GDM1 (cell line): ENCODE measurements around the gene CNN2.
"Not testable (repeated sequence)": the region's sequence is repeated elsewhere in the genome, so short reads cannot be mapped to it uniquely, and the experiment has no call there.

Source experiments
- DNase-seq: peaks from one replicate; lab custom pipeline; 2025; lab: John Stamatoyannopoulos, UW

Gene CNN2

DNA sequence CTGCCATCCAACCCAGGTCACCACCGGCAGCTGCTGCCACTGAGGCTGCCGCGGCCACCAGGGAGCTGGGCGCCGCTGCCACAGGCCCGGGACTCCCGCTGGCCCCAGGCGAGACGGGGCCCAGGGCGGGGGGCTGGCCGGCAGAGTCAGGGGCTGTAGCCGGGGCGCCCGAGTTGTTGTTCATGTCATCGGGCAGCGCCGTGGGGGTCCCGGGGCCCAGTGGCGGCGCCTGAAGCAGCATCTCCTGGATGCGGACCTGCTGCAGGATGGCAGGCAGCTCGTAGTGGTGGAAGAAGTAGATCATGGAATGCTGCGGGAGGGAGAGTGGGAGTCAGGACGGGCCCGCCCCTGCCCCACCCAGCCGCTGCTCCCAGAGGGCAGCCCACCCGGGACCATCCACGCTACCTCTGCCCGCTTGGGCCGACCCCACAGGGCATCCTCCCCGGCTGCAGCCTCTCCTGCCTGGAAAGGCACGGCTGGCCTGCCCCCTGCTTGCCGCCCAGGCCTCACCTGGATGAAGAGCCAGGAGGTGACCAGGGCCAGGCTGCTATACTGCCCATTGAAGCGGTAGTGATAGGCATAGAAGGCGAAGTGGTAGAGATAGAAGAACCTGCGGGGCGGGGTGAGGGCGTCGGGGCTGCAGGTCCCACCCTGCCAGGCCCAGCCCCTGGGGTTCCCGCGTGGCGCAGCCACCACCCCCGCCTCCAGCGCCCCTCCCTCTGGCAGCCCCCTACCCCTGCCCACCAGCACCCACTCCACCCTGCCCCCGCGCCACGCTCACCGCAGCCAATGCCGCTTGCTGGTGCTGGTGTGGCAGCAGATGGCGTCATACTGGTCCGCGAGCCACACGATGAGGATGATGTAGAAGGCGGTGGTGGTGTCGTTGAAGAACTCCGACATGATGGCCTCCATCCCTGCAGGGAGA is 15.6 kb upstream of the CNN2 start:
- DNase-seq = no peak

DNA sequence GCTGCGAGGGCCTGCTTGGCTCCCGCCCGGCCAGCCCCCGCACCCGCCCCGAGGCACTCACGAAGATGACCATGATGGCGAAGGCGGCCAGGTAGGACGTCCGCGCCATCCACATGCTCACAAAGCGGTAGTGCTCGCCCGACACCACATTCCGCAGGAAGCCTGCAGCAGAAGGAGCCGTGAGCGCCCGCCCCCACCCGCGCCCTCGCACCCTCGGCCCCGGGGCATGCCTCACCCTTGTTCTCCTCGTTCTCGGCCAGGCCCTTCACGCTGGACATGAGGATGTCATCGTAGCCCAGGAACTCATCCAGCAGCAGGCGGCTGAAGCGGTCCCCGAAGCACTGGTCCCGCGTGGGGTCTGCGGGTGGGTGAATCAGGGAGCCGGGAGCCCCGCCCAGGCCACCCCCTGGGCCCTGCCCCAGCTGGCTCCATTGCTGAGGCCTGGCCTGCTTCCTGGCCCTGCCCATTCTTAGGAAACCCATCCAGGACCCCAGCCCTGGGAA is 14.5 kb upstream of the CNN2 start:
- no peak for DNase-seq

DNA sequence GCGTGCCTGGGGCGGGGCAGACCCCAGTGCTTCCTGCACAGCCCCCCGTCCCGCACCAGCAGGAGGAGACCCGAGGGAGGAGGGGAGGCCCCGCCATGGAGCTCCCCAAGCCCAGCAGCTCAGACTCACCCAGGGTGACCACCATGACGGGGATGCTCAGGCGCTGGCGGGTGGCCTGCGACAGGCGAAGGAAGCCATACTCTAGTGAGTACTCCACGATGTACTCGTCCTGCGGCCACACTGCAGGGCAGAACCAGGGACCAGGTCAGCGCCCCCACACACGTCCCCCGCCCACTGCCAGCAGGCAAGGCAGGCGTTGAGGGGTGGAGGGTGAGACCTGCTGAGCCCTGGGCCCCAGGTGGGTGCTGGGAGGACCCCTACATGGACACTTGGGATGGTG is 14.1 kb upstream of the CNN2 start:
- DNase-seq = no peak

DNA sequence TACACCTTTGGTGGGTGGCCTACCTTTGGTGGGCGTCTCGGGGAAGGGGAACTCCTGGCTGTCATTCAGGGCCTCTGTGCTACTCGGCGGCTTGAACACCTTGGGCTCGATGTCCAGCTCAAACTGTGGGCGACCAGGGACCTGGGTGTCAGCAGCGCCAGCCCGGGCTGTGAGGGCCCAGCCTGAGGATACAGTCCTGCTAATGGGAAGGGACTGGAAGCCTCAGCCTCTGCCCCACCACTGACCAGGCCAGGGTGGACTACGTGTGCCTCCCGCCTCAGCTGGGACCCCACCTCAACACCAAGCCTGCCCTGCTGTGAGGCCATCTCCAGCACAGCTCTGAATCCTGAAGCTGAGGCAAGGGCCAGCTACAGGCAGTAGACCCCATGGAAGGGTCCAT is 13.2 kb upstream of the CNN2 start:
- DNase-seq = no peak

DNA sequence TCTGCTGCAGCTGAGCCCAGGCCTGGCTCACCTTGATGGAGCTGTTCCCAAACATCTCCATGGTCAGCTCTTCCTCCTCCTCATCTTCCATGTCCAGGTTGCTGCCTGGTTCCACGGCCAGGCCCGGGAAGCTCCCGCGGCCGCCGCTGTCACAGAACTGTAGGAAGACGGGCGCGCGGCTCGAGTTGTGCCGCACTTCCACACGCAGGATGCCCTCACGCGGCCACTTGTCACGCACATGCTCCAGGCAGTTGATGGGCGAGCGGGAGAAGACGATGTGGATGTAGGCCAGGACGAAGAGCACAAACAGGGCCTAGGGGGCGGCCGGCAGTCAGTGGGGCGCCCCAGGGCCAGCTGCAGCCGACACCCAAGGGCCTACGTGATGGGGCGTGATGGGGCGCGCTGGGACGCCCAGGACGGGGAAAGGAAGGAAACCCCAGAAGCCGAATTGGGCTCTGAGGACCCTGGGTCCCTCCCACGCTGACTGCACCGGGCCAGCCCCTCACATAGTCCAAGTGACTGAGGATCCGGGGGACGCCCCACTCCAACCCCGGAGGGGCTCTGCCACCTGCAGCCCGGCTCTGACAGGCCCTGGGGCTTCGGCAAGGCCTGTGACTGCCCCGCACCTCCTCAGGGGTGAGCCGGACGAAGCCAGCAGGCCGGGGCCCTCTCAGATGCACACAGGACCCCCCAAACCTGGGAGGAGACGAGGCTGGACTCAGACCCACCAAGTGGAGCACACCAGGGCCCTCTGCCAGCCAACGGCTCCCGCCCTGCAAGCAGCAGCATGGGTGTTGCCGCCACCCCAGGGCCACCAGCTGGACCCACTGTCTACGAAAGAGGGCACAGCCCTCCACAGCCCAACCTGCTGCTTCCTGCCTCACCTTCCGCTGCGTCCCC is 12.0 kb upstream of the CNN2 start:
- DNase-seq = no peak

DNA sequence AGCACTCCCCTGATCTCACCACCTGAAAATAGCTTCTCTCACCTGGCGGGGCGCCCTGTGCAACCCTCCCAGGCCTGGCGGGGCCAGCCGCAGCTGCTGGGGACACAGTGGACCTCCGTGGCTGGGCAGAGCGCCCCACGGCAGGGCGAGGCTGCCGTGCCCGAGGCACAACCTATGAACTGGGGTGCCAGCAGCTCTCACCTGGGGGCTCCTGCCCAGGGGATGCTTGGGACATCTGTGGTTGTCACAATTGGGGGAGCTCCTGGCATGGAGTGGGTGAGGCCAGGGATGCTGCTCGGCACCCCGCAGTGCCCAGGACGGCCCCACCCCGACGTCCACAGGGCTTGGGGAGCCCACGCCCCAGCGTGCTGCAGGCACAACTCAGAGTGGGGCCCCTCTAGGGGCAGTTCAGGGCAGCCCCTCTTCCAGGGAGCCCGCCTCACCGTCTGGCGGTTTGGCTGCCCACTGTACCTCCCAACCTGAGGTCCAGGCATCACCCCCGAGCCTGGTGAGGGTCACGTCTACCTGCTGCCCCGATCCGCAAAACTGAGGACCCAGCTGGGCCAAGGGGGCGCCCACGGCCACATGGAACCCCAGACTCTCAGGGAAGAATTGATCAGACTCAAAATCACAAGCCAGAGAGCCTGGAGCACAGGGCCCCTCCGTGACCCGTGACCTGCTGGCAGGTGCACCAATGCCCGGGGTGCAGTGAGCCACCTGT is 11.2 kb upstream of the CNN2 start:
- DNase-seq = no peak

DNA sequence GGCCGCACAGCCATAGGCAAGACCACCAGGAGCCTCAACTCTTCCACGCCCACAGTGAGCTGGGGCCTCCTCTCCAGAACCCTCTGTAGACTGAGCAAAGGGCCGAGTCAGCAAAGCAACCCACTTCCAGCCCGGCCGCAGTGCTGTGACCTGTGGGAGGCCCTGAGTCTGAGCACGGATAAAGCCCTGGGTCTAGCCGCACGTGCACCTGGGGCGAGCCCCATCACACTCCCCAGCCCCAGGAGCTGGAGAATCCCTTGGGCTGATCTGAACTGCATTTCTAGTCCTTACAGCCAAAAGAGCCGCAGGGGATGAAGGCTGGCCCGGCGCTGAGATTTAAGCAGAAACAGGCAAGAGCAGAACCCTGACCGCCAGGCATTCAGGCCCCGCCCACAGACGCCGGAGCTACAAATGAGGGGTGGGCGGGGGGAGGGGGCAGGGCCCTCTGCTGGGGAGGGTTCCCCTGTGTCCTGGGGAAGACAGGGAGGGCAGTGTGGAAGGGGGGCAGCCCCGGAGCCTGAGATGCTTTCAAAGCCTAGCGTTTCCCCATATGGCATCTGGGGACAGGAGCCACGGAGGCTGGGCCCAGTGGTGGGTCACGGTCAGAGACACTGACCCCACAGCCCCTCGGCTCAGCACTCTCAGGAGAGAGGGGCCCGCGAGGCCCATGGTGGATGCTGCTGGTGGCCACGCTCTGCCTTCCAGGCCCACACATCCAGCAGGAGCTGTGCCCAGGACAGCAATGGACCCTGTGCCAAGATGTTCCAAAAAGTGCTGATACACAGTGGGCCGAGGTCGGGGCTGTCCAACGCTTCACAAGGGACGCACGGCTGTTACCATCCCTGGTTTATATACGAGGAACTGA is 10.4 kb upstream of the CNN2 start:
- no peak for DNase-seq

DNA sequence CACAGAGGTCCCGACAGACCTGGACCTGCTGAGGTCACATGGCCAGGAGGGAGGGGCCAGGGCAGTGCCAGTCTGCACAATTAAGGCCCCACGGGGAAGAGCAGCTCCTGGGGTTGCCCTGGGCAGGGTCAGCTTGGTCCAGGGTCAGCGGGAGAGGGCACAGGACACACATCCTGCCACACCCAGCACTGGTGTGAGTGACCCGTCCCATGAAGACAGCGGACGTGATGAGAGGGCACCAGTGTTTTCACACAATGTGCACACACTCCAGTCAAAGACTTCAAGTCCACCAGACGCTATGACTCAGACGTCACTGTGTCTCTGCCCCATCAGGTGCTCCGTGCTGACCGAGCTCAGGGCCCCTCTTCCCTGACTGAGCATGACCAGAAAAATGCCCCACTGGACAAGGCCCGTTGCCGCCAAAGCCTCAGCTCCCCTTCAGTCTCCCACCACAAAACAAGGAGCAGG is 9.7 kb upstream of the CNN2 start:
- DNase-seq = no peak

DNA sequence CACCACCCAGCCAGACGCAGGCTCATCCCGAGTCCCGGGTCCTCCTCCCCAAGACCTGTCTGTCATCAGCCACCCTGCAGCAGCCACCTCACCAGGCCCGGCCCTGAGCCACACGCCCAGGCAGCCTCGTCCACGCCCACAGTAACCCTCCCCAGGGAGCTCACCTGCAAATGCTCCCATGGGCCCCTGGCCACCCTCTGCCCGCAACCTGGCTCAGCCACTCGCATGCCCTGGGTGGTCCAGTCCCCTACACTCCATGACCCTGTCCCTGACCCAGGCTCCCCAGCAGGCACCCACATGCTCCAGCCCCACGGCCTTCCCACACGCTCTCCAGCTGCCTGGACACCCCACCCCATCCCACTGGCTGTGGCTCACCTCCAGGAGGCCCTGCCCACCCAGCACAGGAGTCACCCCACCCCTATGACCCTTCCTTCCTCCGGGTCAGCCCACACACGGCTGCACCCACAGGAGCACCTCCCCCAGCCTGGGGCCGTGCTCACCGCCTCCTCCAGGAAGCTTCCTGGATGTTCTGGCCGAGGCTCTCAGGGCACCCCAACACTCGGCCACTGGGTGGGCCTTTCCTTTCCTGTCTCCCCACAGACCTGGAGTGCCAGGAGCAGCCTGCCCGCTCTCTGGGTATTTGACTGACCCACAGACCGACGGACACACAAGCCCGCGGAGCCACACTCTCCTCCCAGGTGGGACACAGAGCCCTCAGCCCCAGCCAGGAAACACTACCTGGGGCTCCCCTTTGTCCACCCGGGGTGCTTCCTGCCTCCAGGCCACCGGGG is 9.1 kb upstream of the CNN2 start:
- no peak for DNase-seq

DNA sequence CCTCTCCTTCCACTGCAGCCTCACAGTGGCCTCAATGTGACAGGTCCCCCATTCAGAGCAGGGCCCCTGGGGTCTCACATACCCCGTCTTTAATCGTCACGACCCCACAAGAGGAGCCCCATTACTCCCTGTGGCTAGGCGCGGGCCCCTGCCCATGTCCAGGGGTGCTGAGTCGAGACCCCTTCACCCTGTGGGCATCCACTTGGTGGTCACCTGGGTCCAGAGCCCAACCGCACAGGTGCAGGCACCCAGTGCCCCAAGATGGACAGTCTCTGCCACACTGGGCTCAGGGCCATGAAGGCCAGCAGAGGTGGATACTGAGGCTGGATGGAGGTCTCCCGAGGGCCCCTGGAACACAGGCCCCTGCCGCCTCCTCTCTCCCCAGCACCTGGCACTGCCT is 8.5 kb upstream of the CNN2 start:
- DNase-seq = no peak

DNA sequence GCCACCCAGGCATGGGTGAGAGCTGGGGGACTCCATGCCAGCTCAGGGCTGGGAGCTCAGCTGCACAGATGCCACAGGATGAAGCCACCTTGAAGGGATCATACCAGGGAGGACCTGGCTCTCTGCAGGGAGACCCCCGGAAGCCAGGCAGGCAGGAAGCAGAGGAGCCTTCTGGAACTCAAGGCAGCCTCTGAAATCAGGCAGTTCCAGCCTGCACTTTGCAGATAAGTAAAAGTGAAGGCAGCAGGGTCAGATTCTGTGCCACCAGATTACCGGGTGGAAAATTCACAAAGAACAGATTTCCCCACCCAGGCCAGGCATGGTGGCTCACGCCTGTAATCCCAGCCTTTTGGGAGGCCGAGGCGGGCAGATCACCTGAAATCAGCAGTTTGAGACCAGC is 8.0 kb upstream of the CNN2 start:
- DNase-seq = no peak

DNA sequence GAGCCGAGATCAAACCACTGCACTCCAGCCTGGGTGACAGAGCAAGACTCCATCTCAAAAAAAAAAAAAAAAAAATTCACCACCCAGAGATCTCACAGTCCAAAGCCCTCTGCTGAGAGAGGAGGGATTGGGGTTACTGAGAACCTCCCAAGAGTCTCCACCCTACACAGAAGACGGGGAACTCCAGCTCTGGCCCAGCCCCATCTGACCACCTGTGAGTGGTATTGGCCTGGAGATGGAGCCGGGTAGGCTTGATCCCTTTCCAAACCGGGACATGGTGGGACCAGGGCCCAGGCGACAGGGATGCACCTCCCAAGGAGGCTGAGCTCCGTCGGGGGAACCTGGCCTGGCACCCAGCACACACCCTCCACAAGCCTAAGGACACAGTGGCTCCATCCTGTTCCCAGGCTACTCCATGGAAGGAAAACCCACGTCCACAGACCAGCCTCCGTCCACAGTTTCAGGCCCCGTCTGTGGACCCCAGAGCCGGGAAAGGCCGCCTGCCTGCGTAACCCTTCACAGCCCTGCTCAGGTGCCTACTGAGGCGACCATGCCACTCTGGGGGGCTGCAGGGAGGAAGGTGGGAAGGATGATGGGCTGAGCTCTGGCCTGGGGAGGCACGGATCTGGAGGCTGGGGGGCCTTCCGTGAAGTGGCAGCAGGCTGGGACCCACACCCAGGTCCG is 7.3 kb upstream of the CNN2 start:
- DNase-seq = no peak

DNA sequence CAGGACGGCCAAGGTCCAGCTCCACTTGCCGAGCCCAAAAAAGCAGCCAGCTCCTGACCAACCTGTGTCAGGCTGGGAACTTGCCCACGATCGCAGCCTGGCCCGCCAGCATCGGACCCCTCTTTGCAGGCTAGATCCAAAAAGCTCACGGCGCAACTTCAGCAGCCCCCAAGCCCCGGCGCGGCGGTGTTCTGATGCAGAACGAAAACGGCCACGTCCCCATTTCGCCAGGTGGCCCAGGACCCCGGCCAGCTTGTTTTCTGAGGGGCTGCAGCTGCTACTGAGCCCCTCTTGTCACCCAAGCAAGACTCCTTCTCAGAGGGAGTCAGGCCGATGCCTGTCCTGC is 6.8 kb upstream of the CNN2 start:
- DNase-seq = no peak

DNA sequence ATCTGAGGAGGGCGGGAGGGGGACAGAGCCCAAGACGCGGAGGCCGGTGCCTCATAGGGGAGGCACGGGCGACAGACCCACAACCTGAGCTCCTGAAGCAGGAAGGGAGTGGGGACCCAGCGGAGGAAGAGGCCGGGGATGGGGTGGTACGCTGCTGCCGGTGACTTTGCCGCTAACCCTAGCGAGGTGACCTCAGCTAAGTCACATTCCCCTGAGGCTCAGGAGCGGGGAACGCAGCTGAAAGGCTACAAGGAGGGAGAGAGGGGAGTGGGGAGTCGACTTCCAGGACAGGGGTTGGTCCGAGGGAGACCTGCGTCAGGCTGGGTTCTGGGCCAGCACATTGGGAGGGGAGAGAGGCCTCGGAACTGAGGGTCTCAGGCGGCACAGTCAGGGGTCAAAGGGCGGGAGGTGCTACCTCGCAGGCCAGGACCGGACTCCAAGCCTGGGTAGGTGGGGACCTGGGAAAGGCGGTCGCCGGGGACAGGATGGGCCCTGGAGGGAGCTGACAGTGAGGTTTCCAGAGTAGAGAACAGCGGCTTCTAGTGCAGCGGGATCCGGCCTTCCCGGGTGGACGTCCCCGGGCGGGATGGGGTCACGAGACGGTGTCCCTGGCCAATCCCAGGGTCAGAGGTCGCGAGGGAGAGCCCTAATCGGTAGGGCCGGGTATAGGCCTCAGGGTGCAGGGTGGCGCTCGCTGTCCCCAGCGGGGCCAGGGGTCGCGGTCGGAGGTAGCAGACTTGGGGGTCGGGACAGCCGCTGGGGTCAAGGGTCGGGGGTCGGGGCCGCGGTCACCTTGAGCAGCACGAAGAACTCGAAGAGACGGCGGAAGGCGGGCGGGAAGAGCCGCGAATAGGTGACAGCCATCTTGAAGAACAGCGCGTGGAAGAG is 6.2 kb upstream of the CNN2 start:
- no peak for DNase-seq

DNA sequence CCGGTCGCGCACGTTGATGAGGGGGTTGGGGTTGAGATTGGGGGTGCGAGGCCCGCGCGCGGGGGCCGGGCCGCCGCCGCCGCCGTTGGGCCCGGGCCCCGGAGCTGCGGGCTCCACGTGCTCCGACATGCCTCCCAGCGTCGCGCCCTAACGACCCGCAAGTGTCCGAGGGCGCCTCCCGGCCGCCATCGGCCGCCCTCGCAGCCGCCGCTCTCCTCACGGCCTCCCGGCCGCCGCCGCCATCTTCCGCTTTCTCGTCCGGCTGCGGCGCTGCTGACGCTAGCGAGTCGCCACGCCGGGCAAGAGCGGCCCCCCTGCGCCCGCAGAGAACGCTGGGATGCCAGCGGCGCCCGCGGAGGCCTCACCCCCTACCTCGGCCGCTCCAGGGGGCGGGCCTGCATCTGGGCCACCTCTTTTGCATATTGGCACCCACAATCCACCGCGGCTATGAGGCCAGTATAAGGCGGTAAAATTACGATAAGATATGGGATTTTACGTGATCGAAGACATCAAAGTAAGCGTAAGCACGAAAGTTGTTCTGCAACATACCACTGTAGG is 5.5 kb upstream of the CNN2 start, which contains the start of gene TMEM259:
TSS of gene TMEM259 (minus strand) at position 256 of the 558 bp plus-strand sequence. CDS start at position 129, 127 bp downstream.
- DNase-seq = peak; percentile 97

DNA sequence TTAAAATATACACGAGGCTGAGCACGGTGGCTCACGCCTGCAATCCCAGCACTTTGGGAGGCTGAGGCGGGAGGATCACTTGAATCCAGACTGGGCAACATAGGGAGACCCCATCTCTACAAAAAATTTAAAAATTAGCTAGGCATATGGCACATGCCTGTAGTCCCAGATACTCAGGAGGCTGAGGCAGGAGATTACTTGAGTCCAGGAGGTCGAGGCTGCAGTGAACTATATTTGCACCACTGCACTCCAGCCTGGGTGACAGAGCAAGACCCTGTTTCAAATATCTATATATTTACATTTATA is 2.6 kb upstream of the CNN2 start:
- not testable (repeated sequence) for DNase-seq

DNA sequence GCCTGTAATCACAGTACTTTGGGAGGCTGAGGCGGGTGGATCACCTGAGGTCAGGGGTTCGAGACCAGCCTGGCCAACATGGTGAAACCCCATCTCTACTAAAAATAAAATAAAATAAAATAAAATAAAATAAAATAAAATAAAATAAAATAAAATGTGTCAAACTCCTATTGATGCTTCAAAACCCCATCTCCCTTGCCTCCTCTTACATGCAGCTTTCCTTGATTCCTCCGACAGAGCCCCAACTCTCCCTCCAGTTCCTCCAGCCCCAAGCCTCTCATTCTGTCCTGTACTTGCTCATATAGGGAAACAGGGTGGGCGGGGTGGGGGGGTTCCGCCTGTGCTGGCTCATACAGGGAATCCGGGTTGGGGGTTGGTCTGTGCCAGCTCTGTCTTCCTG is 1.3 kb upstream of the CNN2 start:
- DNase-seq = not testable (repeated sequence)
